Stimulated activated CD4-positive, alpha-beta T cell treated with anti-CD3 and anti-CD28 coated beads, Interleukin-15, amount 100 ng/mL, for 24 hours (primary cell): Measurements from ENCODE around the gene IFIT3.
A peak's percentile ranks its signal among the peaks of the same experiment; 100 is the strongest.
"Not testable (repeated sequence)": the region's sequence is repeated elsewhere in the genome, so short reads cannot be mapped to it uniquely, and the experiment has no call there.

ENCODE experiments used
- DNase-seq: peaks from one replicate; pipeline ENCODE4 v3.0.0-alpha.2; 2020

Gene IFIT3

DNA sequence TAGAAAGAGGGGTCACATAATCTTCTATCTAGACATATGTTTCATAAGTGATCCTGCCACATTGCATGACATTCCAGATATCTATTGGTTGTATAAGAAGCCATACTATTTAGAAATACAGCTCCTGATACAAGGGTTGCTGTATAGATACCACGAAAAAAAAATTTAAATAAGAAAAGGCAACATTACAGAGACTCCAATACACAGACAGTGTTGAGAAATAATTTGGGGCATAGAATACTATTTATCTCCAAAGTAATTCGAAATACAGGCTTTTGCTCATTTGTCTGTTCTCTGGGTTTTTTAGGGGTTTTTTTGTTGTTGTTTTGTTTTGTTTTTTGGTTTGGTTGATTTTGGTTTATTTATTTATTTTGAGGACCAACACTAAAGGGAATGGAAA lies 23.4 kb upstream of the IFIT3 start:
- no peak for DNase-seq

DNA sequence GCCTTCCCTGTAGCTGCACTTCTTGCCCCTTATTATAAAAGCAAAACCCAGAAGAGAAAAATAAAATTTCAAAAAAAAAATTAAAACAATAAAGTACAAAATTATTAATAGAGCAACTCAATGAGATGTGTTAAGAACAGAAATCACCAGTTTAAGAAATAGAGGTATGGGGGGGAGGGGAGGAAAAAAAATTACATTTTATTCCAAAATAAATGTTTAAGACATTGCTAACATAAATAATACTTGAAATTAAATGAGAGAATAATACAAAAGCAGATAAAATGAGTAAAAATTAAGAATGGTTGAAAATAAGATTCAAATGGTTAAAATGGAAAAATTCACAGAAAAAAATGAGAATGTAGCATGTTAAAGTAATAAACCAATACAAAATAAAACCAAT lies 22.9 kb upstream of the IFIT3 start:
- no peak for DNase-seq

DNA sequence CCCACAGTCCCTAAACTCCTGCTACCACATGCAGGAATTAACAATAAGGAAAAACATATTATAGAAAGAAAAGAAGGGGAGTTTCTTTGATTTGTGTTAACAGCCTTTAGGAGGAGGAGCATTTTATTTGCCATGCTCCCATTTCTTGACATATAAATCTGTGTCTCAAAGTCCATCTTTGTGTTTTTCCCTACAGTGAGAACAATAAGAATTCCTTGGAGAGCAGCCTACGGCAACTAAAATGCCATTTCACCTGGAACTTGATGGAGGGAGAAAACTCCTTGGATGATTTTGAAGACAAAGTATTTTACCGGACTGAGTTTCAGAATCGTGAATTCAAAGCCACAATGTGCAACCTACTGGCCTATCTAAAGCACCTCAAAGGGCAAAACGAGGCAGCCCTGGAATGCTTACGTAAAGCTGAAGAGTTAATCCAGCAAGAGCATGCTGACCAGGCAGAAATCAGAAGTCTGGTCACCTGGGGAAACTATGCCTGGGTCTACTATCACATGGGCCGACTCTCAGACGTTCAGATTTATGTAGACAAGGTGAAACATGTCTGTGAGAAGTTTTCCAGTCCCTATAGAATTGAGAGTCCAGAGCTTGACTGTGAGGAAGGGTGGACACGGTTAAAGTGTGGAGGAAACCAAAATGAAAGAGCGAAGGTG lies 21.9 kb upstream of the IFIT3 start:
- no peak for DNase-seq

DNA sequence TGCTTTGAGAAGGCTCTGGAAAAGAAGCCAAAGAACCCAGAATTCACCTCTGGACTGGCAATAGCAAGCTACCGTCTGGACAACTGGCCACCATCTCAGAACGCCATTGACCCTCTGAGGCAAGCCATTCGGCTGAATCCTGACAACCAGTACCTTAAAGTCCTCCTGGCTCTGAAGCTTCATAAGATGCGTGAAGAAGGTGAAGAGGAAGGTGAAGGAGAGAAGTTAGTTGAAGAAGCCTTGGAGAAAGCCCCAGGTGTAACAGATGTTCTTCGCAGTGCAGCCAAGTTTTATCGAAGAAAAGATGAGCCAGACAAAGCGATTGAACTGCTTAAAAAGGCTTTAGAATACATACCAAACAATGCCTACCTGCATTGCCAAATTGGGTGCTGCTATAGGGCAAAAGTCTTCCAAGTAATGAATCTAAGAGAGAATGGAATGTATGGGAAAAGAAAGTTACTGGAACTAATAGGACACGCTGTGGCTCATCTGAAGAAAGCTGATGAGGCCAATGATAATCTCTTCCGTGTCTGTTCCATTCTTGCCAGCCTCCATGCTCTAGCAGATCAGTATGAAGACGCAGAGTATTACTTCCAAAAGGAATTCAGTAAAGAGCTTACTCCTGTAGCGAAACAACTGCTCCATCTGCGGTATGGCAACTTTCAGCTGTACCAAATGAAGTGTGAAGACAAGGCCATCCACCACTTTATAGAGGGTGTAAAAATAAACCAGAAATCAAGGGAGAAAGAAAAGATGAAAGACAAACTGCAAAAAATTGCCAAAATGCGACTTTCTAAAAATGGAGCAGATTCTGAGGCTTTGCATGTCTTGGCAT lies 21.1 kb upstream of the IFIT3 start:
- DNase-seq: no peak

DNA sequence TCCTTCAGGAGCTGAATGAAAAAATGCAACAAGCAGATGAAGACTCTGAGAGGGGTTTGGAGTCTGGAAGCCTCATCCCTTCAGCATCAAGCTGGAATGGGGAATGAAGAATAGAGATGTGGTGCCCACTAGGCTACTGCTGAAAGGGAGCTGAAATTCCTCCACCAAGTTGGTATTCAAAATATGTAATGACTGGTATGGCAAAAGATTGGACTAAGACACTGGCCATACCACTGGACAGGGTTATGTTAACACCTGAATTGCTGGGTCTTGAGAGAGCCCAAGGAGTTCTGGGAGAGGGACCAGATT lies 20.6 kb upstream of the IFIT3 start:
- DNase-seq: no peak

DNA sequence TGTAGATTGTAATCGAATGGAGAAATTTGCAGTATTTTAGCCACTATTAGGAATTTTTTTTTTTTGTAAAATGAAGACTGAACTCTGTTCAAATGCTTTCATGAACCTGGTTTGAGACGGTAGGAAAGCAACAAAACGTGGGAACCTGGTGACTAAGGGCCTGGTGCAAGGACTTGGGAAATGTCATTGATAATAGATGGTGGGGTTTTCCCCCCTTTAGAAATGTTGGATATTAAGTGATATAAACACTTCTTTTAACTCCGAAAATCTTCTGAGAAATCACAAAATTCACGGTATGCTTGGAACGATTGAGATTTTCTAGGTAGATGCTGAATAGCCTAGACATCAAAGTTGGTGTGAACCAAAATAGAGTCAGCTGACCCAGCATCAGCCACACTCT lies 19.5 kb upstream of the IFIT3 start:
- DNase-seq: no peak

DNA sequence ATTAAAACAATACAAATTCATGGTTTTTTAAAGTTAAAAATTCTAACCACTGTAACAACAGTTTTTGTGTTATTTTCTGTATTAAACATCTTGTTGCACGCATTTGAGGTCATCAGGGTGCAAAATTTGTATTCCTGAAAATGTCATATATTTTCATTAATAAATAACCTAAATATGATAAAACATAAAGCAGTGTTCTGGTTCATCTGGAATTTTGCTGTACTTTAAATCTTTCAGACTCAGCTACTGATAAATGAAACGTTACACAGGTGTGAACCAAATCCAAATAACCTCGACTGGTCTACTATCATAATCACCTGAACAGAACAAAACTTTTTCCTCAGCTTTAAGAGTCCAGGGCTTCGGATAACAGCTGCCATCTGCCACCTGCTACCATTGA lies 19.1 kb upstream of the IFIT3 start:
- DNase-seq: no peak

DNA sequence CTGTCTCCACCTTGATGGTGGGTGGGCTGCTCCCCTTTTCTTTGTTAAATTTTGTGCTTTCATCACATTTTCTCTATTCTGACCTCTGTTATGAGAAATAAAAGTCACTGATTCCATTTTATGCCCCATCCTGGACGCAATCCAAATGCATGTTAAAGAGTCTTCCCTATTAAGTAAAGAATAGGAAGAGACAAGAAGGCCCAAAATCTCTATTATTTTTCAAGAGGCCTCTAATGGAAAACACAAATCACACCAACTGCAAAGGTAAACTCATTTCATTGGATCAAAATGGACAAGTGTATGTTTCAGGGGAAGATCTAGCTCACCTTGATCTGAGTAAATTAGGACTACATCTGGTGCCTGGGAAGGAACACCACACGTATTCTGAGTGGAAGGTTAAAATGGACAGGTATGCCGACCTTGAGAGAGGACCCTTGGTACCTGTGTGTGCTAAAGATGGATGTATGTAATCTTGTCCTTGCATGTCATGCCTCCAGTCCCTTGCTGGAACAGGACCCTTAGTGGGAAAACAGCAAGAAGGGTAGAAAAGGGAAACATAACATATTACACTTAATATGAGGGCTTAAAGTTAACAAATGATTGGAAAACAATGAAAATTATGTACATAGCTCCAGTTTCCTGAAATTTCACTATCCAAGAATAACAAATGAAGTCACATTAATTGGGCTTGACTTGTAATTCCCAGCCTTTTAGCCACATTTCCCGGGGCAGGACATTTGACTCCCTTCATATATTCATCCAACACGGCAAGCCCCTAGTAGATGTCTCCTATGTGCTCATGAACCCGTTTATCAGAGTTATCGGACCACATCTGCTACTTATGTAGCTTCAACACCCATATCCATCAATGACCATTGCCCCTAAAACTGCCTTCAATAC lies 18.4 kb upstream of the IFIT3 start:
- DNase-seq: no peak

DNA sequence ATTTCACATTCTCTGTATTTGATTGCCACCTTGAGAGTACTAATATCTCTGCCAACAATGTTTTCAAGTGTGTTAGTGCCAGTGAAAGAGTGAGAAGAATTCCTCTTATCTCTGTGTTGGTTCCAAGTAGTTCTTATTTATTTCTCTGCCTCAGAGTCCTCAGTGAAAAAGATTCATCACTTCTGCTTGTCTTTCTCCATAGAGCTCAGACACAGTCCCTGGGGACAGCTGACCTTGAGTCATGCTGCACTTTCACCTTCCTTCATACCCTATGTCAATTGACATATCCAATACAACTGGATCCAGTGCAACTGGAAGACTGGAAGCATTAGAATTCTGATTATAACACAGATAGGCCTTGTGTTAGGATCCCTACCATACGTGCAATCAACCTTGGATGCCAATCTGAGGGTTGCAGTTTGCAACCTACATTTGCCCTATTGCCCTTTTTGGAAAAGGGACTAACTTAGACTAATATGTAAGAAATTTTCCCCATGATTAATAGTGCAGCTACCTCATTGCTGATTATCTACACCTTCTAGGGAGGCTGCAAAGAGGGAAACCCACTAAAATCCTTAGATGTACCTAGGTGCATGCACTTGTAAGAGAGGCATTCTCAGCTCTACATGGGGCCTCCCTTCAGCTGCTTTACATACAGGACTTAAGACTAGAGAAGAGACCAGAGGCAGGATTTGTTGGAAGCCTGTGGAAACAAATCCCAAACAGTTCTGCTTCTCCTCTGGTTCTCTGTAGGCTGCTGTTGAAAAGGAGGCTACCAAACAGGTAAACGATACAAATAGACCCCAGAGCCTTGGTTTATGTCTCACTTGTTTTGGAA lies 17.5 kb upstream of the IFIT3 start:
- DNase-seq: no peak

DNA sequence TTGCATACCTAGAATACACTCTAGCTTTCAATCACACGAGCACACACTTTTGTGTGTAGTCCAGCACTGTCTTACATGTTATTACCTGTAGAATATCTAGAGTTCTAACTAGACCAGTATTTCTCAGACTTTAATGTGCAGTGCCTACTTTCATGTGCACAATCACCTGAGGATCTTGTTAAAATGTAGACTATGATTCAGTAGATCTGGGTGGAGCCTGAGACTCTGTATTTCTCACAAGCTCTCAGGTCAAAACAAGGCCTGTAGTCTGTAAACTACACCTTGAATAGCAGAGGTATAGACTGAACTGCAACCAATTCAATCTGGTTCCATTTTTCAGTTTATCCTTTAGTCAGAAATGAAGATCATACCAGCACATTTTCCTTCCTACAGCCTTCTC lies 14.8 kb upstream of the IFIT3 start:
- DNase-seq: no peak

DNA sequence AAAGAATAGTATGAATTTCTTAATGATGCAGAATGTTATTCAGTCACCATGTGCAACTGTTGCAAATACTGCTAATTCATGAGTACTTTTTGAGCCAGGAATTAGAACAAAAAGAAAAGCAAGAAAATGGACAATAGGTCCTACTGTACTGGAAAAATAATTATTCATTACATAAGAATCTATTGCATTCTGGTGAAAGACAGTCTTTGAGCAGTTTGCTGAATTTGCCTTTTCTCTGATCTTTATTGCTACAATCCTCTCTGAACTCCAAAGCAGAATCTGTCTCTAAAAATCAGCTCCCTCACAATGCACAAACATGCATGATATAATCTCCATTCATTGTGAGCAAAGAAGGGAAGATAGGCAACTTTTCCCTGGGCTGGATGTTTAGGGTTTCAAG lies 13.1 kb upstream of the IFIT3 start:
- no peak for DNase-seq

DNA sequence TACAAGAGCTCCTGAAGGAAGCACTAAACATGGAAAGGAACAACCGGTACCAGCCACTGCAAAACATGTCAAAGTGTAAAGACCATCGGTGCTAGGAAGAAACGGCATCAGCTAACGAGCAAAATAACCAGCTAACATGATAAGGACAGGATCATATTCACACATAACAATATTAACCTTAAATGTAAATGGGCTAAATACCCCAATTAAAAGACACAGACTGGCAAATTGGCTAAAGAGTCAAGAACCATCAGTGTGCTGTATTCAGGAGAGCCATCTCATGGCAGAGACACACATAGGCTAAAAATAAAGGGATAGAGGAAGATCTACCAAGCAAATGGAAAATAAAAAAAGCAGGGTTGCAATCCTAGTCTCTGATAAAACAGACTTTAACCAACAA lies 9.8 kb upstream of the IFIT3 start:
- DNase-seq: not testable (repeated sequence)

DNA sequence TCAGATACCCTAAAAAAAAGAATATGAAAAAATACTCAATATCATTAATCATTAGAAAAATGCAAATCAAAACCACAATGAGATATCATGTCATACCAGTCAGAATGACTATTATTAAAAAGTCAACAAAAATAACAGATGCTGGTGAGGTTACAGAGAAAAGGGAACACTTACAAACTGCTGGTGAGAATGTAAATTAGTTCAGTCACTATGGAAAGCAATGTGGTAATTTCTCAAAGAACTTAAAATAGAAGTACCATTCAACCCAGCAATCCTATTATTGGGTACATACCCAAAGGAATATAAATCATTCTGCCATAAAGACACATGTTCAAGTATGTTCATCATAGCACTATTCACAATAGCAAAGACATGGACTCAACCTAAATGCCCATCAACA lies 2.7 kb upstream of the IFIT3 start:
- DNase-seq: not testable (repeated sequence)

DNA sequence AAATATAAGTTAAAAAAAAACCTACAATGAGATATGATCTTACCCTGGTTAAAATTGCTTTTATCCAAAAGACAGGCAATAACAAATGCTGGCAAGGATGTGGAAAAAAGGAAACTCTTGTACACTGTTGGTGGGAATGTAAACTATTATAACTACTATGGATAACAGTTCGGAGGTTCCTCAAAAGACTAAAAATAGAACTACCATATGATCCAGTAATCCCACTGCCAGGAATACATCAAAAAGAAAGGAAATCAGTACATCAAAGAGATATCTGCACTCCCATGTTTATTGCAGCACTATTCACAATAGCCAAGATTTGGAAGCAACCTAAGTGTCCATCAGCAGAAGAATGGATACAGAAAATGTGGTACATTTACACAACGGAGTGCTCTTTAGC lies 1.9 kb upstream of the IFIT3 start:
- not testable (repeated sequence) for DNase-seq

DNA sequence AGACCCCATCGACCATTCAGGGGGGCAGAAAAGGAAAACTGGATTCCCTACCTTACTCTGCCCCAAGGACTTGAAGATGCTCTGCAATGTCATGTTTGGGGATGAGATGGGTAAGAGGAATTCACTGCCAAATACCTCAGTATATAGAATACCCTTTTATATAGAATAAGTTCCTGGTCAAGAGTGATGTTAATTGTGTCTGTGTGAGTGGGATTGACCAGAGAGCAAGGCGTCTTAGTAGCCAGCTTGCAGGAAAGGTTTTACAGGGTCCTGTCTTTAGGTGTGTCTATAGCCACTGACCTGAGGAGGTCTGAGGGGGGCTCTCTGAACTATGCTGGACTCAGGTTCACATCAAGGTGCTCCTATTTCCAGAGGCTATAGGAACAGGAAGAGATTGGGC lies 1.4 kb downstream of the IFIT3 start:
- DNase-seq: no peak

DNA sequence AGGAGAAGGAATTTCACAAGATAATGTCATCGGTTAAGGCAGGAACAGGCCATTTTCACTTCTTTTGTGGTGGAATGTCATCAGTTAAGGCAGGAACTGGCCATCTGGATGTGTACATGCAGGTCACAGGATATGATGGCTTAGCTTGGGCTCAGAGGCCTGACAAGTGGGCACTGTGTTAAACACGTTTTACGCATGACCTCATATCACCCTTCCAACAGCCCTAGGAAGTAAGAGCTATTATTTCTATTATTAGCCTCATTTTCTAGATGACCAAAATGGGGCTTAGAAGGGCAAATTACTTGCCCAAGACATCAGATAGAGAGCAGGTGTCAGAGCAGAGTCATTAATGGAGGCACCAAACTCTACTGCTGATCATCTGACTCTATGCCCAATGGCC lies 2.2 kb downstream of the IFIT3 start:
- not testable (repeated sequence) for DNase-seq

DNA sequence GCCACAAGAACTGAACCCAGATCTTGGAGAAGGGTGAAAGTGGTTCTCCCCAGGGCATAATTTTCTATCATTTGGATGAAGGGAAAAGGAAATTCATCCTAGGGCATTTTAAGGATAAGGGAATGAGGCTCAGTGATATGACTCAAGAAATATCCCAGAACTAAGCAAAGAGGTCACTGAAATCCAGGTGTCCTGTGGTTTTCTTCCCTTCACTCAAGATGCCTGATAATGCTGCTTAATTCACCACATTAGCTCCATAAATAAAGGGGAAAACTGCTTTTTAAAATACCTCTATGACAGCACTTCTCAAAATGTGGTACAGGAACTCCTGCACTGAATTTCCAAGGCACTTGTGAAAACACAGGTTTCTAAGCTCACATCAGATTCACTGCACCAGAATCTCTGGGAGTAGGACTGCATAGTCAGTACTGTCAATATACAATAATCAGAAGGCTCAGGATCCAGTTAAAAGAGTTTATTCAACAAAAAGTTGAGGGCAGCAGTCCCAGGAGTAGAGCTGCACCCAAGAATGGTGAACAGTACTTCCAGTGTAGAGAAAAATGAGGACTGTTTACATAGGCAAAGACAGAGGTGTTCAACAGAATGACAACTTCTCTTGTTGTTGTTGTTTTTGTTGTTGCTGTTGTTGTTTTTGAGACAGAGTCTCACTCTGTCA lies 2.9 kb downstream of the IFIT3 start:
- no peak for DNase-seq

DNA sequence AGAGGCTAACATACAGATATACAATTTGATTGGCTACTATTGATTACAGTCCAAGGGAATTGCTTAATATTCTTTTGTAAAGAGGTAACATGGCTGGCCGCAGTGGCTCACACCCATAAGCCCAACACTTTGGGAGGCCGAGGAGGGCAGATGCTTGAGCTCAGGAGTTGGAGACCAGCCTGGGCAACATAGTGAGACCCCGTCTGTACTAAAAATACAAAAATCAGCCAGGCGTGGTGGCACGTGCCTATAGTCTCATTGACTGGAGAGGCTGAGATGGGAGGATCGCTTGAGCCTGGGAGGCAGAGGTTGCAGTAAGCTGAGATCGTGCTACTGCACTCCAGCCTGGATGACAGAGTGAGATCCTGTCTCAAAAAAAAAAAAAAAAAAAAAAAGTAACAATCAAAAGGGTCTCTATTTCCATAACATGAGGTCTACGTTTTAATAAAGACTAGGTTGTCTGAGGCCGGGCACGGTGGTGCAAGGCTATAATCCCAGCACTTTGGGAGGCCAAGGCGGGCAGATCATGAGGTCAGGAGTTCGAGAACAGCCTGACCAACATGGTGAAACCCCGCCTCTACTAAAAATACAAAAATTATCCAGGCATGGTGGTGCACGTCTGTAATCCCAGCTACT lies 3.8 kb downstream of the IFIT3 start:
- not testable (repeated sequence) for DNase-seq

DNA sequence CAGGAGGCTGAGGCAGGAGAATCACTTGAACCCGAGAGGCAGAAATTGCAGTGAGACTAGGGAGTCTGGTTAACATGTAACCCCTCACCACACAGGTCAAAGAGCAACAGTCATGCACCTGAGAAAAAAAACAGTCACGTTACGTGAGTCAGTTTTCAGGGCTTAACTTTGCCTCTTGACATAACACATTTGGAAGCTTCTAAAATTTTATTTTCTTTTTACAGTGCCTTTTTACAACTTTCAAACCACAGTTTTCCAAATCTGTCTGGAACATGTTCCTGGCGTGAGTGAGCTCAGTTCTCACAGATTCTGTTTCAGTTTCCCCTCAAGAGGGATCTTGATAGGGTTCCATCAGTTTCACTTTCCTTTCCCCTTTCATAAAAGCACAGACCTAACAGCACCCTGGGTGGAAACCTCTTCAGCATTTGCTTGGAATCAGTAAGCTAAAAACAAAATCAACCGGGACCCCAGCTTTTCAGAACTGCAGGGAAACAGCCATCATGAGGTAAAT lies 4.4 kb downstream of the IFIT3 start:
- peak; percentile 35 for DNase-seq

DNA sequence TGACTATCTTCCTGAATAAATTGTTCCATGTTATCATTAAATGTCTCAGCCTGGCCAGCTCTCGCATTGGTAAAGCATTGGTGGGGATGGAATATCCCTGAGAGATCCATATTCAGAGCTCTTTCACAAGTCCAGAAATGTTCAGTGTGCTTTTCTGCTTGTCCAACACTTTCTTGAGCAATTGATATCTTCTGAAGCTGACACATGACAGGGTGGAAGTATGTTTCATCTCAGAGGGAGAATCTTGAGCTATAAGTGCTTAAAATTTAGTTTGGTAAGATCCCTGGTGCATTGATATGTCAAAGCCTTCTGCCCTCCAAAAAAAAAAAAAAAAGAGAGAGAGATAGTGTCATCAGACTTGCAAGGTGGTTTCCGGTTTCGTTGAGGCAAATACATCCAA lies 7.4 kb downstream of the IFIT3 start:
- no peak for DNase-seq

DNA sequence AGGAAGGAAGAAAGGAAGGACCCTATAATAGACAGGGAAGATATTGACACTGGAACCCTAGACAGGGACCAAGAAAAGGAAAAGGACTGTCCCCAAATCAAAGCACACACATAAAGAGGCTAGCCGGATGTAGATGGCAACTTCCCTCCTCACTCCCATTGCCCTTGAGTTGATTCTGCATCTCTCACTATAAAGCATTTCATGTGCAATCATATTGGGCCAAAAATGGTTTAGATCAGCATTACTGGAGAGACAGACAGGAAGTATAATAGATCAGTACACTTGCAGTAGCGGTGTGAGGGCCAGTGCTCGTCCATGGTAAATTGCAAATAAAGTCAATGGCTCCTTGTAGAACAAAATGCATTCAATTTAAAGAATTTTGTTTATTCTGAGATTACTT lies 8.4 kb downstream of the IFIT3 start:
- DNase-seq: no peak

DNA sequence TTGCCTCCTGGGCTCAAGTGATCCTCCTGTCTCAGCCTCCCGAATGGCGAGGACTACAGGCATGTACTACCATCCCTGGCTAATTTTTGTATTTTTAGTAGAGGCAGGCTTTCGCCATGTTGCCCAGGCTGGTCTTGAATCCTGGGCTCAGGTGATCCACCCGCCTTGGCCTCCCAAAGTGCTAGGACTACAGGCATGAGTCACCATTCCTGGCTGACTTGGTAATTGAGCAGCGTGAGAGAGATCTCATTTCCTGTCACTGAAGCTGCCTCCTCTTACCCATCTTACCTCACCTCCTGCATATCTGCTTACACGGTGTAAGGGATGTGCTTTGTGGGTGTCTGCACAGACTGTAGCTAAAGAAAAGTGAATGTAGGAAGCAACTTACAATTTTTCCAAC lies 9.7 kb downstream of the IFIT3 start:
- DNase-seq: peak; percentile 55
